A549 treated with AZD2906 at 1 μM for 4 hours (cell line): ENCODE measurements around the gene SMARCA4. TPM values are rescaled to one million over a fixed set of nuclear protein-coding genes. Genes with fewer than 3 reads are reported as not detected.

Experiments
- total RNA-seq: library from RNA; stranded (reverse); fragments of 200-300 nt; extraction: Qiagen RNA extraction; gene quantifications from 5 replicates; pipeline ENCODE4 v1.2.3, GENCODE V29; 2022

The SMARCA4 gene
- total RNA-seq = 6.8 to 10.7 TPM (median 8.5 TPM) in 5 replicates

GRCh38 chr19:10960314-10961072 lies at the start of gene SMARCA4:
SMARCA4 (plus strand) TSS chr19:10961030; CDS start chr19:10984152, 23,122 bp downstream.

GRCh38 chr19:10928563-10929401 lies 32.0 kb upstream of the SMARCA4 start, which contains the start of the genes TIMM29 and YIPF2:
TIMM29 (plus strand) TSS chr19:10928811; CDS start chr19:10928823, 12 bp downstream.
YIPF2 (minus strand) TSS chr19:10928639; CDS start chr19:10928410, 229 bp downstream.

GRCh38 chr19:11089254-11090013 lies 128.6 kb downstream of the SMARCA4 start, which contains the start of gene LDLR:
LDLR (plus strand) TSS chr19:11089463; CDS start chr19:11089549, 86 bp downstream.

Other genes starting within 250 kb of the SMARCA4 start
- 50.3 to 58.7 TPM (median 54.2 TPM) in 5 replicates for gene DNM2, start 243.0 kb upstream of the SMARCA4 start, total RNA-seq
- gene TMED1, start 124.8 kb upstream of the SMARCA4 start, total RNA-seq = 23.6 to 31.2 TPM (median 30.5 TPM) in 5 replicates
- gene C19orf38, start 112.6 kb upstream of the SMARCA4 start, total RNA-seq = 0.10 to 0.13 TPM in 2 of 5 replicates, not detected in the others
- 39.5 to 49.8 TPM (median 45.5 TPM) in 5 replicates for gene CARM1, start 89.5 kb upstream of the SMARCA4 start, total RNA-seq
- 18.0 to 22.1 TPM (median 20.6 TPM) in 5 replicates for gene YIPF2, start 32.4 kb upstream of the SMARCA4 start, total RNA-seq
- gene TIMM29, start 32.2 kb upstream of the SMARCA4 start, total RNA-seq = 13.1 to 19.7 TPM (median 18.6 TPM) in 5 replicates
- 22.0 to 27.7 TPM (median 22.1 TPM) in 5 replicates for gene LDLR, start 128.4 kb downstream of the SMARCA4 start, total RNA-seq
- 15.3 to 21.9 TPM (median 20.9 TPM) in 5 replicates for gene SPC24, start 194.8 kb downstream of the SMARCA4 start, total RNA-seq
- gene KANK2, start 236.5 kb downstream of the SMARCA4 start, total RNA-seq = 39.9 to 52.5 TPM (median 48.0 TPM) in 5 replicates